Right lobe of liver (tissue), 4 donors: ENCODE measurements around the gene C2CD4D.

Experiments
- CTCF ChIP-seq, 4 donors: fragments of 200-600 bp in 3 of 4; fragments of 450-650 bp in 1 of 4; IDR thresholded peaks; one replicate each; pipeline versions ENCODE4 v1.5.1 to v1.8.0; 2016 to 2022; ENCODE audit warnings: antibody characterized with exemption in 4 of 4, mild to moderate bottlenecking in 2 of 4
- POLR2A ChIP-seq: fragments of 450-650 bp; IDR thresholded peaks from one replicate; pipeline ENCODE4 v1.6.1; 2017; ENCODE audit warnings: antibody characterized with exemption, mild to moderate bottlenecking
- donor health status: DM: no; HTN: no; CAD: no.
- donor health status: DM: no; HTN: no; CAD: no.
- donor health status: DM: no; HTN: yes; CAD: no.

GRCh38 chr1:151849871-151850270, 10.3 kb upstream of the C2CD4D start:
- no peak for TF ChIP-seq CTCF (IDR thresholded peaks at IDR 0.05)
- TF ChIP-seq POLR2A, result no peak
